CD4-positive, alpha-beta T cell treated with Interleukin-12 subunit alpha and Interleukin-12 subunit beta, for 1 hour (primary cell): ENCODE data around the gene TMEM31.
"Not testable (repeated sequence)": the region's sequence is repeated elsewhere in the genome, so short reads cannot be mapped to it uniquely, and the experiment has no call there.

Source experiments
- DNase-seq: peaks from one replicate; pipeline ENCODE4 v3.0.0-alpha.2; 2020

The TMEM31 gene

DNA sequence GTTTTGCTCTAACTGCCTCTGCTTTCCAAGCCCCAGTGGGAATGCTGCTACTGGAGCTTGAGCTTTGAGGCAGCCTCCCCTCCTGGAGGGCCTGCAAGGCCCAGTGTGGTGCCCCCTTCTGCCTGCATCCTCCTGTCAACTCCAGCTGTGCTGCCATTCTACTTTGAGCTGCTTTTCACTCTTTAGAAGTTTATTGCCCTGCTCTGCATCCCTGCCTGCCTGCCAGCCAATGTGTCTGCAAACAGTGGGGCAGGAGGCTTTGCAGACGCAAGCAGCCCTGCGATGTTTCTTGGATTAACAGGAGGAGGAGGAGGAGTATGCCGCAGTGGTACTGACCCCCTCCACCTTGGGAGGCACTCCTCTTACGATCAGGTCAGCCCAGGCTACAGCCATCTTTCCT is 16.4 kb downstream of the TMEM31 start:
- no peak for DNase-seq

DNA sequence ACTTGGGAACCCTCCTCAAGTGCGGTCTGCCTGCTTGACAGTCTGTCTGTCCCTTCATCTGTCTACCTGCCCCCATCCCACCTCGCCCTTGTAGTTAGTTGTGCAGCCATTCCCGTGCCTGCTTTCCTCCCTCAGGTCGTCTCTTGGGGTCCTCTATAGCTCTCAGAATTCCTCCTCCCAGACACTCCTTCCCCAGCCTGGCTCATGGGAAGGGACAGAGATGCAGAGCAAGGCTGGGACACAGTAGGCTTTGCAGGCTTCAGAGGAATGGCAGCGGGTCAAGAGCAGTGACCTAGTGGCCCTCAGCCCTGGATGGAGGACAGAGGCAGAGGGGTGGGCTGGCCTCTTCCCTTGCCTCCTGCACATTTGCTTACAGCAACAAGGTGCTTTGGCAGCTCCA is 18.3 kb downstream of the TMEM31 start:
- no peak for DNase-seq

DNA sequence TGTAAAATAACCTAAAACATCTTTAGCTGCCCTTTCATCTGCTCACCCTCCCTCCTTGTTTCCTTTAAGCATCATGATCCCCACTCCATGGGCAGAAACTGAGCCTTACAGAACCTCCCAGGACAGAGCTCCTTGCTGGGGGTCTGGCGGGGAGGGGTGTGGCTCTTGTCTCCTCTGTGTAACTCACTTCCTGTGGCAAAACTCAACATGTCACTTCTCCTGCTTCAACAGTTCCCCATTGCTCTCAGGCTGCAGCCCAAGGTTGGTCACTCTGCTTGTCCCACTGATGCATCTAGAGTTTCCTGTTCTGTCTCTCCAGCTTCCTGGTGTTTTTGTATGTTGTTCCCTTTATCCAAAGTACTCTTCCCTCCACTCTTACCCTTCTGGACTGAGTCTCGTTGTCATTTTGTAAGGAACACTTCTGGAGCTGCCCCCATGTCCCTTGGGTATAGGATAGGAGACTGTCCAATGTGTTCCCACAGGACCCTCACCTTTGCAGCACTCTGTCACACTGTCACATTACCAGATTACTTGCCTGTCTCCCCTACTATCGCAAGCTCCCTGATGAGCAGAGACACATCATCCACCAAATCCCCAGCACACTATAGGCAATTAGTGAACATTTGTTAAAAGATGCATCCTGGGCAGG is 19.6 kb downstream of the TMEM31 start:
- DNase-seq: no peak

DNA sequence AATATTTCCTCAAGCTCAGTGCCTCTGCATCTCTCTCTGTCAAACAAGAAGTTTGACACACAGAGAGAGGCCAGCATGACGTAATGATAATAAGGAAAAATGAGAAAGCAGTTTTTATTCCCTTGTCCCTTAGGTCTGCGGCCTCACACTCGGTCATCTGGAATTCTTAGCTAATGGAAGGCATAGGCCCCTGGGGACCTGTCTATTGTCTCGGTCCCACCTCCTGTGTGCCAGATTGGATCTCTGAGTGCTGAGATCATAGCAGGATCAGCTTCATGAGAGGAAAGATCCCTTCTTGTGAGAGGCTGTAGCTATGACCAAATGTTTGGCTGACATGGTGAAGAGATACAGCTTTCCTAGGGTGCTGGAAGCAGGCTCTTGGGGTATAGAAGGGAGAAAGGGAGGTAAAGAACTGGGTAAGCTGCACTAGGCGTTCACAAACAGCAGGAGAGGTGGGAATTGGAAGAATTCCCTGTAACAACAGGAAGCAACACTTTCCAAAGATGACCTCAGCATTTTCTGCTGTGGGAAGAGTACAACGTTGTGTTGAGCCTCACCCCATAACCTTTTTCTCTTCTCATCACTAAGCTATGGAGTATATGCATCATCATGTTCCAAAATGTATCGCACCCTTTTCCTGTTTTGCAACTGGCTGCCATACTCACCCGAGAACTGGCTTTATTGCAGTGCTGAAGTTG is 20.2 kb downstream of the TMEM31 start:
- no peak for DNase-seq

DNA sequence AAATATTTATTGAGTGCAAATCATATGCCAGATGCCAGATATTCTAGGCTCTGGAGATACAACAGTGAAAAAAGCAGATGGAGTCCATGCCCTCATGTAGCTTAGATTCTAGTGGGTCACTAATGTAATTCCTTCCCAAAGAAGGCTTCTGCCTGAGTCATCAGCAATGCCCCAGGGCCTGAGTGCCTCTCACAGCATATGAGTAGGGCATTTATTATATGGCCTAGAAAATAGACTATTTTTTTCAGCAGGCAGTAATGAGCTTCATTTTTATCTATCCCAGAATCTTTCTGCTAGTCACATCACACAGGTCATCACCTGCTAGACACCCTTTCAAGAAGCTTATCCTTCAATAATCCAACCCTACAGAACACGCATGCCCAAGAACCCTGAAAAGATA is 22.3 kb downstream of the TMEM31 start:
- no peak for DNase-seq

DNA sequence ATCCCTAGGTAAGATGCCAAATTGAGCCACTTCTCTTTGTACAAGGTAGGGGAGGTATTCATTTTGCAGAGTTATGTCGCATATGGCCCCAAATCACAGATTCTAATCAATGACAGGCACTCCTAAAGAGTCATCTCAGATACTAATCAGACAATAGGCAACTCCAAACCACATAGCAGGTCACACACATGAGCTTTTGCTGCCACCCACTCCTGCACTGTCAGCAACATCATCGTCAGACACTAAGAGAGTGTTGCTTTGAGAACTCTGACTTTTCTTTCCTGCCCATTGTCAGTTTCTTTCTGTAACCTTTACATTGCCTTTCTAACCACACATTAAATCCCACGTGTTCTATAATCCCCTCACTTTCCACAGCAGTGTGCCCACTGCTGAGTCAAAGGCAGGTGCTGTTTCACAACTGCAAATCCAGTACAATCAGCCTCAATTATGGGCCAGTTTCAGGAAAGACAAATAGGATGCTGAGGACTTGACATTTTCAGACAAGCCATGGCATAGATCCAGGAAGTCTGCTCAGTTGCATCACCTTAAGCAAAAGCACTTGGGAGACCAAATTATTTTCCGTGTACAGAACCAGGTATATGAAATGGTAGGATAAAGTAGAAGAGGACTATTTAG is 23.5 kb downstream of the TMEM31 start:
- no peak for DNase-seq

DNA sequence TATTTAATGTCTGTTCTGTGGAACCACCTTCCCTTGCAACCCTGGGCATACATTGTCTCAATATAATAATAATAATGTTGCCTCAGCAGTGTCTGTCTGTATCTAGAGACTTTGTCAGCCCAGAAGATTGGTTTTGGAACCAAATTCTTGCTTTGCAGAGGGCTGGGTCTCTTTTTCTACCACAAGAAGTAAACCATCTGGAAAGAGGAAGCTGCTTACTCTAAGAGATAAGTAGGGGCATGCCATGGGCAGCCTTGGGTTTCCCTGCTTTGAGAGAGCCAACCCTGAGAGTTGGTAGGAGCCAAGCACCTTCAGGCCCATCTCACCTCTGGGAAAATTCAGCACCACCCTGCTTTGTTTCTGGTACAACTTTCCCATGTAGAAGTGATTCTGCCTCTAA is 27.0 kb downstream of the TMEM31 start:
- no peak for DNase-seq

DNA sequence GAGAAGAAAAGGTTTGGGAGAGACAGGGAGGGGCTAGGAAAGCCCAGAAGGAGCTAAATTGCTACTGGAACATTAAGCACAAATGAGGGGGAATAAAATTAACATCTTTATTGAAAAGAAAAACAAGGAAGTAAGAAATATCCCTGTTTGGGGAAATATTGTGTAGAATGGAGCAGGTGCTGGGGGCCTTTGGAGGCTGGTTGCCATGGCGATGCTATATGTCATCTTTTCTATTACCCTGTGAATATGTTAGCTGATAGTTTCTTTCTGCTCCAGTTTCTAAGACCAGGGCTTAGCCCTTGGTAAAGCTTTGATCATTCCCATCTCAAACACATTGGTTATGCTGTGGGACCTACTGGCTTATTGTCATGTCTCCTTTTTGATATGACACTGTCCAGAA is 28.7 kb downstream of the TMEM31 start:
- DNase-seq: no peak

DNA sequence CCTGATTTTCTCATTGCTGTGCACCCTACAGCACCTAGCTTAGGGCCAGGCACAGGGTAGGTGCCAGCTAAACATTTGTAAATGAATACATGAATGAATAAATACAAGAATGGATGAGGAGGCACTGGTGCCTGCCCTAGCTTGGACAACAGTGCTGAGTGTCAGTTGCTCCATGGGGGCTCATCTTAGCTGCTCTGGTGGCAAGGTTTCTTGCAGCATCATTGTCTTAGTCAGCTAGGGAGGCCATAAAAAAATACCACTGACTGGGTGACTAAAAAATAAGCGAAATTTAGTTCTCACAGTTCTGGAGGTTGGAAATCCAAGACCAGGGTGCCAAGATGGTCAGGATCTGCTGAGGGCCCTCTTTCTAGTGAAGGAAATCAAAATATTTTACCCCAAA is 31.2 kb downstream of the TMEM31 start:
- no peak for DNase-seq

DNA sequence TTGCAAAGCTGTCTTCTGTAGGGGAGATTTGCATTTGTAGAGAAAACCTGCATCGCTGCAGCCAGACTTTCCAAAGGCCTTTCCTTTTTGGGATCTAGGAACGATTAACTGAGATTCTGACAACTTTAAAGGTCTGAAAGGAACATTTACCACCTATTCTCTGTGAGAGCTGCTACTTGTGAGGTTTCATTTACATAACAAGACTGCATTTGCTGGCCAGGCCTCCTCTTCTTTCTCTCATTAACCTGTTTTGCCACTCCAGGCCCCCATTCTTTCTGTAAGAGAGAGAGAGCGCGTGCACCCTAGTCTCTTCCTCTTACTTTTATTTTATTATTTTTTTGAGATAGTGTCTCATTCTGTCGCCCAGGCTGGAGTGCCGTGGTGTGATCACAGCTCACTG is 31.6 kb downstream of the TMEM31 start:
- DNase-seq: no peak

DNA sequence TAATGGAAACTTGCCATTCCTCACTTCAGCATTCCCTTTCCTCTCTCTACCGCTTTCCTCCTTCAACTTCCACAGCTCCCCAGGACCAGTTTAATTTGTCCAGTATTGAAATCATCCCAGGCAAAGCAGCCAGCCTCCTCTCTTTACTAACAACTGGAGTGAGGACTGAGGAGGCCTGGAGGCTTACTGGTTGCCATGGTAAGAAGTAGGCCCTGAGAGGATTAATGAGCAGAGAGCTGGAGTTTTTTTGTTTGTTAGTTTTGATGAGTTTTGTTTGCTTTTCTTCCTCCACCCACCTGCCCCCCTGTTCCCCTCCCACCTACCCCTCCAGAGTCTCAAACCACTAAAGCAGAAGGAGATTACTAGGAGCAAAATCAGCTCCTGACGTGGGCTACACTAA is 36.5 kb downstream of the TMEM31 start:
- no peak for DNase-seq

DNA sequence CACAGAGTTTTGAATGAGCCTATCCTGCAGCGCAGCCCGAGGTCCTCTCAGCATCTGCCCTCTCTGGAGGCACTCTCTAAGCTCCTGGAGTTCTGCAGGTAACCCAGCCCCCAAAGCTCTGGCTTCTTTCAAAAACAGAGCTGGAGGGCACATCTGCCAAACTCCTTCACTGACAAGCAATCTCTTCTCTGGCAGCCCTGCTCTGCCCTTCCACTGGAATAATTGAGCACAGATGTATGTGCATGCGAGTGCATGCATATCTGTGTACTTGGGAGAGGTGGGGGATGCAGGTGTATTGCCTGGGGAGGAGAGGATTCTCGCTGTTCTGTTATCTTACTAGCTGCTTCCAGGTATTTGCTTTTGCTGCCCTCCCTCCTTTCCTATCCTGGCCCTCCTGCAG is 43.7 kb downstream of the TMEM31 start:
- no peak for DNase-seq

DNA sequence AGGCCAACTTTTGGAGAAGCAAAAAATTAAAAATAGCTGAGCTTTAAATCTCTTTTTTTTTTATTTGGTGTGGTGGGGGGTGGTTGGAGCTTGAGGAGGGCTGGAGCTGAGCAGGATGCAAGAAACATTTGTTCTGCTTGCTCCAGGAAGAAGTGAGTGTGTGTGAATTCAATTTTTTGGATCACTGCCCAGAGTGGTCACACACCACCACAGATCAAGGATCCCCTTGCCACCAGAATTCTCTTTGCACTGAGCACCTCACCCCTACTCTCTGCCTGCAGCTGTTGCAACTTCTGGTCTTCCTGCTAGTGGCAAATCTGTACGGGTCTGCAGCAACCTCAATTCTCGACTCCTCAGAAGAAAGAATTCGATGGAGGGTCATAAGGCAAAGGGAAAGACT is 46.0 kb downstream of the TMEM31 start:
- DNase-seq: no peak

DNA sequence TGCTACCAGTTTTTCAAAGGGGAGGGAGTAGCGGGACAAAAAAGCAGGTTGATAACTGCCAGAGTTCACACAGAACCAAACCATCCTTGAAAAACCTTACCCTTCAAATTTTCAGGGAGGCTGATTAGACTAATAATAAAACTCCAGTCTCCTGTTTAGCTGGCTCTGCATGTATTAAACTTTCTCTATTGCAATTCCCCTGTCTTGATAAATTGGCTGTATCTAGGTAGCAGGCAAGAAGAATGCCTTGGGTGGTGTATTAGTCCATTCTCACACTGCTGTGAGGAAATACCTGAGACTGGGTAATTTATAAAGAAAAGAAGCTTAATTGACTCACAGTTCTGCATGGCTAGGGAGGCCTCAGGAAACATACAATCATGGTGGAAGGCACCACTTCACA is 47.8 kb downstream of the TMEM31 start:
- DNase-seq: no peak

DNA sequence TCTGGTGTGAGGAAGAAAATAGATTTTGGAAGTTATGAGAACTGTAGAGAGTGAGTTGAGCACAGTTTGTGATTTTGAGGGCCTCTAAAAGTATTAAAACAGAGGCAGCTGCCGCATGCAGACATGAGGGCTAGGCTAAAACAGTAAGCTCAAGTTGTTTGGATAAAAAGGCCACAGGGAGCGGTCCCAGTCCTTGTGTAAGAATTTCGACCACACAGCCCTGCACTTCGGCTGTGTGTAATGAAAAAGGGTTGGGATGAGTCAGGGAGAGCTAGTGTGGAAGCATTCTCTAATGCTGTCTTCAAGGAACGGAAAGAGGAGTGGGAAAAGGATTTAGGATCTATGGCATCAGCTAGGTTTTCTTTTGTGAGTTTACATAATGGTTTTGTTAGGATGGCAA is 52.8 kb downstream of the TMEM31 start:
- DNase-seq: not testable (repeated sequence)
